CD4-positive, alpha-beta memory T cell (primary cell): ENCODE measurements around the gene TMEM243. TPM values are rescaled to one million over a fixed set of nuclear protein-coding genes. Genes with fewer than 3 reads are reported as not detected.

Source experiments
- CTCF ChIA-PET: fragments of 350-600 bp; sonication (Branson Sonifier 250); formaldehyde crosslinking; loops from one replicate; lab custom pipeline; 2021; ENCODE audit warnings: inconsistent platforms; ENCODE audit not compliant: partially characterized antibody; lab: Charles Lee
- POLR2A ChIA-PET: fragments of 350-600 bp; sonication (Branson Sonifier 250); formaldehyde crosslinking; loops from one replicate; lab custom pipeline; 2021; ENCODE audit not compliant: partially characterized antibody; lab: Charles Lee
- DNase-seq, 5 donors: peaks; one replicate each; pipeline versions ENCODE4 v3.0.0 to v3.0.0-alpha.2; 2020 to 2022; ENCODE audit warnings: mixed read lengths in 1 of 5
- H3K27ac ChIP-seq: one replicate; pipeline ENCODE4 v1.7.0; 2013; ENCODE audit warnings: low read depth, low read length
- H3K27me3 ChIP-seq: 2 replicates; pipeline ENCODE4 v1.7.0; 2013; ENCODE audit warnings: mild to moderate bottlenecking, low read length, moderate library complexity; ENCODE audit not compliant: insufficient read depth
- H3K36me3 ChIP-seq: 2 replicates; pipeline ENCODE4 v1.7.0; 2013; ENCODE audit warnings: mild to moderate bottlenecking, low read length, moderate library complexity; ENCODE audit not compliant: insufficient read depth
- H3K4me1 ChIP-seq: 2 replicates; pipeline ENCODE4 v1.7.0; 2013; ENCODE audit warnings: mild to moderate bottlenecking, low read length, moderate library complexity; ENCODE audit not compliant: insufficient read depth
- H3K4me3 ChIP-seq, 2 donors: one replicate each; pipeline ENCODE4 v1.7.0; 2013; ENCODE audit warnings: low read length in 2 of 2, mild to moderate bottlenecking in 1 of 2
- H3K9me3 ChIP-seq, 2 donors: one replicate each; pipeline ENCODE4 v1.7.0; 2013; ENCODE audit warnings: low read length in 2 of 2, control low read depth in 1 of 2; ENCODE audit not compliant: control insufficient read depth in 1 of 2
- H3K27ac Mint-ChIP-seq, 7 donors: one replicate each; pipeline ENCODE4 v1.8.0; 2020 to 2021; ENCODE audit warnings: mixed read lengths in 7 of 7, mild to moderate bottlenecking in 6 of 7, inconsistent platforms in 3 of 7, moderate library complexity in 3 of 7
- H3K27me3 Mint-ChIP-seq, 2 donors: one replicate each; pipeline ENCODE4 v1.8.0; 2020 to 2021; ENCODE audit warnings: mixed read lengths in 2 of 2
- H3K36me3 Mint-ChIP-seq, 2 donors: one replicate each; pipeline ENCODE4 v1.8.0; 2020 to 2021; ENCODE audit warnings: mixed read lengths in 2 of 2, inconsistent platforms in 1 of 2, mild to moderate bottlenecking in 1 of 2
- H3K4me1 Mint-ChIP-seq, 4 donors: one replicate each; pipeline ENCODE4 v1.8.0; 2020 to 2021; ENCODE audit warnings: mixed read lengths in 4 of 4, mild to moderate bottlenecking in 1 of 4
- H3K4me3 Mint-ChIP-seq, 8 donors: one replicate each; pipeline ENCODE4 v1.8.0; 2020 to 2021; ENCODE audit warnings: mixed read lengths in 8 of 8, mild to moderate bottlenecking in 7 of 8, moderate library complexity in 6 of 8, inconsistent platforms in 3 of 8
- H3K9me3 Mint-ChIP-seq, 8 donors: one replicate each; pipeline ENCODE4 v1.8.0; 2020 to 2021; ENCODE audit warnings: mixed read lengths in 8 of 8, mild to moderate bottlenecking in 5 of 8, inconsistent platforms in 3 of 8, moderate library complexity in 1 of 8
- intact Hi-C: fragments of 100-400 bp; cut with micrococcal nuclease; formaldehyde crosslinking; loops from one replicate; pipeline ENCODE4 v1.15.1; 2023
- polyA plus RNA-seq, 2 donors: library from polyadenylated mRNA; unstranded; fragments of 300-500 nt; fragmentation: Illumina TruSeq; gene quantifications; one replicate each; pipeline ENCODE4 v1.2.3, GENCODE V29; 2021
- total RNA-seq, 2 experiments: library from RNA; stranded (reverse); gene quantifications; one replicate each; pipeline ENCODE4 v1.2.3, GENCODE V29; 2021

TMEM243 gene
- total and polyA plus RNA-seq, 4 experiments from 2014 or later: 81.3 to 105 (median 96.5) TPM

GRCh38 chr7:87156709-87157108 is 62.8 kb downstream of the TMEM243 start:
- peaks cover 42 to 77% (median 60%) of the 10 kb centered on the region in 4 donors for H3K4me1 Mint-ChIP-seq
- no peaks in the 10 kb centered on the region for H3K36me3 ChIP-seq
- peak overlapping the region in 5 of 8 donors; percentile 14 to 68 (median 26) for H3K4me3 Mint-ChIP-seq
- peaks cover 4 to 21% of the 10 kb centered on the region in 2 donors for H3K36me3 Mint-ChIP-seq
- no peaks in the 10 kb centered on the region for H3K27me3 ChIP-seq
- peaks cover 76% of the 10 kb centered on the region for H3K4me1 ChIP-seq
- DNase-seq: no peak
- no peaks in the 10 kb centered on the region for H3K9me3 ChIP-seq
- H3K27ac ChIP-seq: no peak overlapping the region
- intact Hi-C loops: no loop called here
- H3K9me3 Mint-ChIP-seq: no peaks in the 10 kb centered on the region
- ChIA-PET POLR2A (interaction anchor here (1.9 kb wide), 1 partner anchor 63 kb away, joined by 13 read pairs; the partner anchor contains the start of gene TMEM243), CTCF (interaction anchor here (1.6 kb wide), 1 partner anchor 8 kb away, joined by 3 read pairs; no protein-coding TSS in a partner anchor)
- peak overlapping the region in 4 of 7 donors; percentile 11 to 55 (median 32) for H3K27ac Mint-ChIP-seq
- no peak overlapping the region for H3K4me3 ChIP-seq
- no peaks in the 10 kb centered on the region for H3K27me3 Mint-ChIP-seq

GRCh38 chr7:87155788-87156187 is 63.7 kb downstream of the TMEM243 start:
- Mint-ChIP-seq H3K36me3 (peaks cover 4 to 19% of the 10 kb centered on the region in 2 donors), H3K27ac (peak overlapping the region in 2 of 7 donors; percentile 3 to 12), H3K4me1 (peaks cover 42 to 79% (median 62%) of the 10 kb centered on the region in 4 donors), H3K4me3 (peak overlapping the region in 6 of 8 donors; percentile 17 to 79 (median 40)), H3K27me3 (no peaks in the 10 kb centered on the region), H3K9me3 (no peaks in the 10 kb centered on the region)
- Histone ChIP-seq H3K36me3 (no peaks in the 10 kb centered on the region), H3K27me3 (no peaks in the 10 kb centered on the region), H3K27ac (no peak overlapping the region), H3K4me3 (no peak overlapping the region), H3K9me3 (no peaks in the 10 kb centered on the region), H3K4me1 (peaks cover 81% of the 10 kb centered on the region)
- intact Hi-C loops: no loop called here
- ChIA-PET CTCF (interaction anchor here (1.3 kb wide), 1 partner anchor 8 kb away, joined by 4 read pairs; no protein-coding TSS in a partner anchor), POLR2A (interaction anchor here (1.0 to 9.4 kb wide), 2 partner anchors 30 to 63 kb away, joined by 3 to 189 read pairs; partner anchors contain the start of gene TMEM243)
- no peak for DNase-seq

- DNase-seq: no peak
- peak overlapping the region; percentile 60 to 98 (median 84) for H3K4me3 Mint-ChIP-seq
- H3K4me1 Mint-ChIP-seq: peaks cover 35 to 69% (median 54%) of the 10 kb centered on the region in 4 donors
- intact Hi-C loops: loop anchor here (1.0 kb wide), 1 partner anchor 11 kb away; no protein-coding TSS in a partner anchor
- peaks cover 0 to 15% of the 10 kb centered on the region in 2 donors for H3K36me3 Mint-ChIP-seq
- H3K27ac ChIP-seq: no peak overlapping the region
- no peaks in the 10 kb centered on the region for H3K9me3 Mint-ChIP-seq
- H3K27me3 Mint-ChIP-seq: no peaks in the 10 kb centered on the region
- ChIA-PET POLR2A (interaction anchor here (0.9 to 9.4 kb wide), 6 partner anchors 17 to 95 kb away, joined by 3 to 189 read pairs (median 9); partner anchors contain the start of genes ELAPOR2 and TMEM243), CTCF (interaction anchor here (1.1 to 2.9 kb wide), 11 partner anchors 9 to 237 kb away, joined by 3 to 6 read pairs (median 4); partner anchors contain the start of gene TMEM243)
- H3K9me3 ChIP-seq: no peaks in the 10 kb centered on the region
- H3K27ac Mint-ChIP-seq: peak overlapping the region; percentile 6 to 95 (median 76)
- peak overlapping the region in 1 of 2 donors; percentile 20 for H3K4me3 ChIP-seq
- no peaks in the 10 kb centered on the region for H3K27me3 ChIP-seq
- no peaks in the 10 kb centered on the region for H3K36me3 ChIP-seq
- H3K4me1 ChIP-seq: peaks cover 70% of the 10 kb centered on the region
These were observed 65.0 kb downstream of the TMEM243 start for GRCh38 chr7:87154569-87154968.

DNA sequence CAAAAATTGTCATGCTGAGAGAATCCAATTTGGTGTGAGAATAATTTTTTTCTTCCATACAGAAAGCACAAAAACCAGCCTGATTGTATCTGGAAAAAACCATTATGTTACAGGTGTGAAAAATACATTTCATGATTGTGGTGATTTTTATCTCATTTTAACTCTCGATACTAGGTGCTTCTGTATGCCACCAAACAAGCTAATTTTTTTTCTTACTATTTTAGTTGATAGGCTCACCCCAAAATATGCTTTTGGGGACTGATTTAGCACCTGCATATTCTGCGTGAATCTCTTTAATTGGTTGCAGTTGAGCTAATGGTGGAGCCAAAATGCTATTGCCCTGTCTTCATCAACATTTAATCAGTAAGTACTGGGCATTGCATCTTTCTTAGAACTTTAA is 65.4 kb downstream of the TMEM243 start:
- H3K4me3 ChIP-seq: peak overlapping the region; percentile 20 to 82
- no peak for DNase-seq
- CTCF ChIA-PET: interaction anchor here (0.7 to 2.9 kb wide), 13 partner anchors 13 to 237 kb away, joined by 3 to 8 read pairs (median 4); partner anchors contain the start of gene TMEM243
- Mint-ChIP-seq H3K4me1 (peaks cover 34 to 65% (median 50%) of the 10 kb centered on the region in 4 donors), H3K9me3 (no peaks in the 10 kb centered on the region), H3K27ac (peak overlapping the region in 6 of 7 donors; percentile 6 to 95 (median 77)), H3K36me3 (peaks cover 0 to 13% of the 10 kb centered on the region in 2 donors), H3K4me3 (peak overlapping the region; percentile 60 to 98 (median 93)), H3K27me3 (no peaks in the 10 kb centered on the region)
- H3K27ac ChIP-seq: no peak overlapping the region
- no peaks in the 10 kb centered on the region for H3K27me3 ChIP-seq
- intact Hi-C loops: loop anchor here (1.0 kb wide), 1 partner anchor 11 kb away; no protein-coding TSS in a partner anchor
- no peaks in the 10 kb centered on the region for H3K9me3 ChIP-seq
- peaks cover 66% of the 10 kb centered on the region for H3K4me1 ChIP-seq
- POLR2A ChIA-PET: interaction anchor here (0.9 to 9.4 kb wide), 7 partner anchors 18 to 95 kb away, joined by 3 to 189 read pairs (median 10); partner anchors contain the start of genes ELAPOR2 and TMEM243
- H3K36me3 ChIP-seq: no peaks in the 10 kb centered on the region

DNA sequence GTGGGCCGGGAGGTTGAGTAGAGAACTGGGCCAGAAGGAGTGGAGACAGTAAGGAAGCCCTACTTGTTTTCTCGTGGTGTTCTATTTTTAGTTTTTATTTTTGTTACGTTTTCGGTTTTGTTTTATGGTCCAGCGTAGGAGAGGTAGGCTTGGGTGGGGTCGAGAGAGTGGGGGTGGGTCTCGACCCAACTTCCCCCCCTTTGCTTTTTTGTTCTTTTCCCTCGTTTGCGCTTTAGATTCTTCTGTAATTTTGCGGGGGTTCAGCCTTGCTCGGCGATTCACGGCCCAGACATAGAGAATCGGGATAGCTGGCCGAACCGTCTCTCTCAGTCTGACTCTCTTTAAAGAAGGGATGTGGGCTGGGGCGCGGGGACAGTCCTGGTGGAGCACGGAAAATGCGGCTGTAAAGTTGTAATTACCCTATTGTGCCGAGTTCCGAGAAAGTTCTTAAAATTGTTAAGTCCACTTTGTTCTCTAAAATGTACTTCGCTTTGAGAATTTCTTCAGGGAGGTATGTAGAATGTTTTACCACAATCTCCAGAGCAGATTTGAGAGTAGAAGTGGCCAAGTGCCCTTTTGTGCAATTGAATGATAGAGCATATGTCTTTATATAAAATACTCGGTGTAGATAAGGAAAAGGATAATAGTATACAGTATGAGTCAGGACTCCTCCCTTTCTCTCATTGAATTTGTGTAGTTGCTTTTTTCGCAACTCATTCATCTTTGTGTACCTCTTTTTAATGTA is 66.5 kb downstream of the TMEM243 start:
- peak overlapping the region; percentile 95 to 99 (median 97) for H3K27ac Mint-ChIP-seq
- Histone ChIP-seq H3K27me3 (no peaks in the 10 kb centered on the region), H3K9me3 (no peaks in the 10 kb centered on the region), H3K4me3 (peak overlapping the region; percentile 82 to 99), H3K36me3 (no peaks in the 10 kb centered on the region), H3K27ac (peak overlapping the region; percentile 82), H3K4me1 (peaks cover 55% of the 10 kb centered on the region)
- no peaks in the 10 kb centered on the region for H3K27me3 Mint-ChIP-seq
- H3K4me3 Mint-ChIP-seq: peak overlapping the region; percentile 91 to 99 (median 95)
- intact Hi-C loops: loop anchor here (1.0 to 2.0 kb wide), 8 partner anchors 18 to 723 kb away; partner anchors contain the start of genes CROT, DBF4, ELAPOR2 and SLC25A40
- peaks cover 35 to 59% (median 49%) of the 10 kb centered on the region in 4 donors for H3K4me1 Mint-ChIP-seq
- ChIA-PET POLR2A (interaction anchor here (0.6 to 9.4 kb wide), 28 partner anchors 11 to 722 kb away, joined by 3 to 189 read pairs (median 4); partner anchors contain the start of genes CROT, ELAPOR2 and TMEM243), CTCF (interaction anchor here (0.7 to 6.7 kb wide), 15 partner anchors 9 to 720 kb away, joined by 3 to 101 read pairs (median 4); partner anchors contain the start of gene TMEM243)
- H3K36me3 Mint-ChIP-seq: peaks cover 0 to 13% of the 10 kb centered on the region in 2 donors
- DNase-seq: peak in 2 of 5 donors; percentile 32 to 36
- no peaks in the 10 kb centered on the region for H3K9me3 Mint-ChIP-seq

DNA sequence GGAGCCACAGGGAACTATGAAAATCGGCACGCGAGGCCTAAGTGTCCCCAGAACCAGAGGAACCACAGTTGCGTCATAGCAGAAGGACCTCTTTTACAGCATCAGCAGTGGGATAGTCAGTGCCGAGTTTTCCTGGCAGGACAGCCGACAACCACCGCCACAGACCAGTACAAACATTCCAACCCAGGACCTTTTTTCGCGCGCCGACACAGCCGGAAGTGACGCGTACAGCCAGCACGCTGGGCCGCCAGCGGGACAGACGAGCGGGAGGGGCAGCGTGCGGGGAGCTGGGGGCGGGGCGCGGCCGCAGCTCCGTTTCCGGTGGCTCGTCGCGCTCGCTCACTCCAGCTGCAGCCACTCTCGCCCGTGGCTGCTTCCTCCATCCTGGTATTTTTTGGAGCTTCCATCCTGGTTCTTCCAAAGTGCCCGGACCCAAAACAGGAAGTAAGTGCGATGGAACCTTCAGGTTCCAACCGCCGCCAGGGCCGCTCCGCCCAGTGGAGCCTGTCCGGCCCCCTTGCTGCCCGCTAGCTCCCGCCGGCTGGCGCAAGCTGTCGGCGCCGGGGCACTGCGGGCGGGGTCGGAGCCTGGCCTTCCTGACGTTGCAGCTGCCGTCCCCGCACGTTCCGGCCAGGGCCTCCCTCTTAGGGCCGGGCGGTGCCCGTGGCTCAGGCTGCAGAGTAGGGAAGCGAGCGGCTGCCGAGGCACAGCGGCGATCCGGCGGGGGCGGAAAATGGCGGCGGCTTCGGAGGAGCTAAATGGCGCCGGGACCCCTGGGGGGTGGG is 67.2 kb downstream of the TMEM243 start, which contains the start of gene DMTF1:
Gene DMTF1, plus strand, starts transcription at position 342 of the 785 bp plus-strand sequence. CDS start 12,489 bp downstream, outside the sequence.
- H3K27ac ChIP-seq: peak within 1 kb of the TSS; percentile 82
- DNase-seq: peak; percentile 83 to 89 (median 85)
- ChIA-PET POLR2A (interaction anchor here (0.6 to 9.4 kb wide), 33 partner anchors 10 to 781 kb away, joined by 3 to 189 read pairs (median 4); partner anchors contain the start of genes ADAM22, CROT, DBF4 and ELAPOR2), CTCF (interaction anchor here (0.7 to 6.7 kb wide), 10 partner anchors 9 to 721 kb away, joined by 3 to 101 read pairs (median 5); partner anchors contain the start of gene TMEM243)
- peaks cover 48% of the 10 kb centered on the region for H3K4me1 ChIP-seq
- H3K36me3 ChIP-seq: no peaks in the 10 kb centered on the region
- H3K27me3 ChIP-seq: no peaks in the 10 kb centered on the region
- Mint-ChIP-seq H3K27ac (peak within 1 kb of the TSS; percentile 95 to 100 (median 97)), H3K36me3 (peaks cover 0 to 13% of the 10 kb centered on the region in 2 donors), H3K27me3 (no peaks in the 10 kb centered on the region), H3K4me1 (peaks cover 31 to 51% (median 44%) of the 10 kb centered on the region in 4 donors), H3K9me3 (no peaks in the 10 kb centered on the region), H3K4me3 (peak within 1 kb of the TSS; percentile 94 to 99 (median 96))
- H3K9me3 ChIP-seq: no peaks in the 10 kb centered on the region
- intact Hi-C loops: loop anchor here (1.0 to 2.0 kb wide), 8 partner anchors 18 to 724 kb away; partner anchors contain the start of genes CROT, DBF4, ELAPOR2 and SLC25A40
- peak within 1 kb of the TSS; percentile 82 to 99 for H3K4me3 ChIP-seq
